ENCODE data around the gene PES1. TPM values are rescaled to one million over a fixed set of nuclear protein-coding genes. Genes with fewer than 3 reads are reported as not detected.

PES1 gene
- total and polyA plus RNA-seq, 11 donors = 15.7 to 60.9 (median 27.8) TPM

DNA sequence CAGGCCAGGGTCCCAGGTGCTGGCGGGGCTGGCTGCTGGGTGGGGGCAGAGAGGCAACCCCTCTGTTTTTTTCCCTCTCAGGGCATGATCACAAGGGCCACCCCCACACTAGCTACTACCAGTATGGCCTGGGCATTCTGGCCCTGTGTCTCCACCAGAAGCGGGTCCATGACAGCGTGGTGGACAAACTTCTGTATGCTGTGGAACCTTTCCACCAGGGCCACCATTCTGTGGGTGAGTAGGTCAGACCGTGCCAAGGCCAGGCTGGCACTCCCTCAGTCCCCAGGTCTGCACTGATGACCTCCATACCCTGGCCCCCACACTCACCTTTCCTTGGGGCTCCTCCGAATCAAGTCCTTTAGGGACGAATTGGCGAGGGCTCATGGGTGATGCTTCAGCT, 22.6 kb upstream of the PES1 start:
- H3K4me1 ChIP-seq = peaks cover 0 to 21% (median 5%) of the 10 kb centered on the region in 12 donors
- no peaks in the 10 kb centered on the region for H3K9me3 ChIP-seq
- H3K36me3 ChIP-seq = peaks cover 0 to 76% (median 42%) of the 10 kb centered on the region in 9 donors

DNA sequence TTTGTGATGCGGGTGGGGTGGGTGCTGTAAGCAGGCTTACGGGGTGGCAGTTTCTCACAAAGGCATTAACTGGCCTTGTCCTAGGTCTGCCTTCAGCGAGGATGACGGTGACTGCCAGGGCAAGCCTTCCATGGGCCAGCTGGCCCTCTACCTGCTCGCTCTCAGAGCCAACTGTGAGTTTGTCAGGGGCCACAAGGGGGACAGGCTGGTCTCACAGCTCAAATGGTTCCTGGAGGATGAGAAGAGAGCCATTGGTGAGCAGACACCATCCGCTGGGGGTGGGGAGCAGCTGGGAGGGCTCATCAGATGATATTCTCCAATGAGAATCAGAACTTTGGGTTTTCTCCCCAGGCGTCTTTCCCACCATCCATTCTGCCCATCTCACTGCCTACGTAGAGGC, 21.1 kb upstream of the PES1 start:
- H3K36me3 ChIP-seq = peaks cover 0 to 63% (median 33%) of the 10 kb centered on the region in 9 donors

More for the DNA sequence above, 22.6 kb upstream of the PES1 start:
- DNase-seq = no peak
- ATAC-seq = no peak
- intact Hi-C loops (cut with DNase I) = no loop called here
- TF ChIP-seq, protein P1, sequence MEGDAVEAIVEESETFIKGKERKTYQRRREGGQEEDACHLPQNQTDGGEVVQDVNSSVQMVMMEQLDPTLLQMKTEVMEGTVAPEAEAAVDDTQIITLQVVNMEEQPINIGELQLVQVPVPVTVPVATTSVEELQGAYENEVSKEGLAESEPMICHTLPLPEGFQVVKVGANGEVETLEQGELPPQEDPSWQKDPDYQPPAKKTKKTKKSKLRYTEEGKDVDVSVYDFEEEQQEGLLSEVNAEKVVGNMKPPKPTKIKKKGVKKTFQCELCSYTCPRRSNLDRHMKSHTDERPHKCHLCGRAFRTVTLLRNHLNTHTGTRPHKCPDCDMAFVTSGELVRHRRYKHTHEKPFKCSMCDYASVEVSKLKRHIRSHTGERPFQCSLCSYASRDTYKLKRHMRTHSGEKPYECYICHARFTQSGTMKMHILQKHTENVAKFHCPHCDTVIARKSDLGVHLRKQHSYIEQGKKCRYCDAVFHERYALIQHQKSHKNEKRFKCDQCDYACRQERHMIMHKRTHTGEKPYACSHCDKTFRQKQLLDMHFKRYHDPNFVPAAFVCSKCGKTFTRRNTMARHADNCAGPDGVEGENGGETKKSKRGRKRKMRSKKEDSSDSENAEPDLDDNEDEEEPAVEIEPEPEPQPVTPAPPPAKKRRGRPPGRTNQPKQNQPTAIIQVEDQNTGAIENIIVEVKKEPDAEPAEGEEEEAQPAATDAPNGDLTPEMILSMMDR (IDR thresholded peaks at IDR 0.05) = no peak
- no peak for TF ChIP-seq POLR2A (IDR thresholded peaks at IDR 0.05)
- Histone ChIP-seq H3K4me3 (no peak overlapping the region), H3K27me3 (no peaks in the 10 kb centered on the region), H3K27ac (no peak overlapping the region)
- 93 to 98% (median 97%) methylated on average over 5 to 7 of the region's 7 CpGs for WGBS, 4 donors

DNA sequence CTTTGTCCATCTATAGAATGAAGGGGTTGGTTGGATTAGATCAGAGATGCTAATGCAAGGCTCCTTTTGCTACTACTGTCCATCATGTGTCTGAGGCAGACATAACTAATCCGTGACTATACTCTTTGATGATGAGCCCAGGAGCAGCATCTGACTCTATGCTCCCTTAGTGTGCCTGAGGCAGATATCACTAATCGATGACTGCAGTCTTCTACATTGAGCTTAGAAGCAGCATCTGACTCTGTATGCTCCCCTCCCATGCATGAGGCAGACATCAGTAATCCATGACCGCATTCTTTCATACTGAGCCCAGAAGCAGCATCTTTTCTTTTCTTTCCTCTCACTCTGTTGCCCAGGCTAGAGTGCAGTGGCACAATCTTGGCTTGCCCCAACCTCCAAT, 19.5 kb upstream of the PES1 start:
- no peaks in the 10 kb centered on the region for H3K27me3 ChIP-seq
- peak overlapping the region in 1 of 12 donors; percentile 88 for H3K27ac ChIP-seq
- ATAC-seq = no peak
- DNase-seq = no peak
- 93 to 97% (median 93%) methylated on average over 3 of the region's 3 CpGs for WGBS, 4 donors
- TF ChIP-seq POLR2A (IDR thresholded peaks at IDR 0.05) = no peak
- TF ChIP-seq, protein P1 (IDR thresholded peaks at IDR 0.05) = no peak
- H3K4me1 ChIP-seq = peaks cover 0 to 46% (median 23%) of the 10 kb centered on the region in 12 donors
- H3K4me3 ChIP-seq = no peak overlapping the region
- no peaks in the 10 kb centered on the region for H3K9me3 ChIP-seq
- H3K36me3 ChIP-seq = peaks cover 0 to 52% (median 26%) of the 10 kb centered on the region in 9 donors
- intact Hi-C loops (cut with DNase I) = no loop called here

More for the DNA sequence above, 21.1 kb upstream of the PES1 start:
- Histone ChIP-seq H3K9me3 (no peaks in the 10 kb centered on the region), H3K27me3 (no peaks in the 10 kb centered on the region), H3K4me1 (peaks cover 0 to 36% (median 16%) of the 10 kb centered on the region in 12 donors), H3K4me3 (no peak overlapping the region), H3K27ac (no peak overlapping the region)
- intact Hi-C loops (cut with DNase I) = no loop called here
- ATAC-seq = no peak
- TF ChIP-seq, protein P1 (IDR thresholded peaks at IDR 0.05) = no peak
- TF ChIP-seq POLR2A (IDR thresholded peaks at IDR 0.05) = no peak
- DNase-seq = no peak
- WGBS, 4 donors = 94 to 98% (median 96%) methylated on average over 8 of the region's 8 CpGs

DNA sequence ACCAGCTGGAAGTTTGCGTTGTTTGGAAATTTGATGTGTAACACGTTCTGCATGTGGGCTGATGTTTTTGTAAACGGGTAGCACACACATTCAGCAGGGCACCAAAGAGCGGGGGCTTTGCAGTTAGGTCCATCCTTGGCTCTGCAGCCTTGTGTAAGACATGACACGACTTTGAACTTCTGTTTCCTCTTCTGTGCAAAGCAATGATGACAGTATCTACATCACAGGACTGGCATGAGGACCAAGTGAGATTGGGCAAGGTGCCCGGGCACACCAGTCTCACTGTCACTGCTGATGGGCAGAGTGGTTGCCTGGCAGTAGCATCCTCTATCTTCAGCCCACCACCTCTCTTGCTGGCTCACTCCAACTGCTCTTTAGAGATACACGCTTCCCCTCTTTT, 18.6 kb upstream of the PES1 start:
- DNase-seq = peak in 3 of 5 donors; percentile 36 to 45 (median 45)
- Histone ChIP-seq H3K9me3 (no peaks in the 10 kb centered on the region), H3K4me3 (peak overlapping the region in 1 of 12 donors; percentile 16), H3K27ac (peak overlapping the region in 2 of 12 donors; percentile 81 to 88), H3K36me3 (peaks cover 0 to 47% (median 17%) of the 10 kb centered on the region in 9 donors), H3K27me3 (no peaks in the 10 kb centered on the region), H3K4me1 (peaks cover 0 to 55% (median 32%) of the 10 kb centered on the region in 12 donors)
- no peak for TF ChIP-seq POLR2A (IDR thresholded peaks at IDR 0.05)
- TF ChIP-seq, protein P1 (IDR thresholded peaks at IDR 0.05) = no peak
- no peak for ATAC-seq
- intact Hi-C loops (cut with DNase I) = no loop called here
- 60 to 76% (median 70%) methylated on average over 7 of the region's 7 CpGs for WGBS, 4 donors

All from heart left ventricle (tissue), 16 donors.